Activated CD4-positive, alpha-beta T cell treated with anti-CD3 and anti-CD28 coated beads for 36 hours (primary cell): ENCODE results near the gene WDR37. TPM values are rescaled to one million over a fixed set of nuclear protein-coding genes. Genes with fewer than 3 reads are reported as not detected.

ENCODE experiments used
- ATAC-seq: fragments of 200-7000 bp; cut with Tn5 transposase; one replicate; pipeline ENCODE4 v1.10.0; 2021; ENCODE audit warnings: mild to moderate bottlenecking, moderate library complexity
- CTCF ChIA-PET: fragments of 350-600 bp; sonication (Branson Sonifier 250); formaldehyde crosslinking; loops from one replicate; lab custom pipeline; 2021; ENCODE audit warnings: antibody characterized with exemption; lab: Charles Lee
- POLR2A ChIA-PET: fragments of 350-600 bp; sonication (Branson Sonifier 250); formaldehyde crosslinking; loops from one replicate; lab custom pipeline; 2021; ENCODE audit warnings: antibody characterized with exemption, inconsistent platforms; lab: Charles Lee
- DNase-seq: peaks from one replicate; pipeline ENCODE4 v3.0.0-alpha.2; 2020
- H3K27ac Mint-ChIP-seq: one replicate; pipeline ENCODE4 v1.8.0; 2021; ENCODE audit warnings: mixed read lengths
- H3K27me3 Mint-ChIP-seq: one replicate; pipeline ENCODE4 v1.8.0; 2021; ENCODE audit warnings: mixed read lengths
- H3K36me3 Mint-ChIP-seq: one replicate; pipeline ENCODE4 v1.8.0; 2021; ENCODE audit warnings: low read depth, mixed read lengths
- H3K4me1 Mint-ChIP-seq: one replicate; pipeline ENCODE4 v1.8.0; 2021; ENCODE audit warnings: mixed read lengths
- H3K4me3 Mint-ChIP-seq: one replicate; pipeline ENCODE4 v1.8.0; 2021; ENCODE audit warnings: mild to moderate bottlenecking, moderate library complexity, mixed read lengths
- H3K9me3 Mint-ChIP-seq: one replicate; pipeline ENCODE4 v1.8.0; 2021; ENCODE audit warnings: low read depth, mixed read lengths
- intact Hi-C, 2 experiments: fragments of 100-400 bp; cut with DNase I in 1 of 2; cut with micrococcal nuclease in 1 of 2; formaldehyde crosslinking; loops; one replicate each; pipeline versions ENCODE4 v1.14.2 to v1.15.1; 2022 to 2024; cut with DNase I, micrococcal nuclease
- total RNA-seq, 2 experiments: library from RNA; stranded (reverse); gene quantifications; one replicate each; pipeline ENCODE4 v1.2.3, GENCODE V29; 2021

The WDR37 gene
- total RNA-seq, 2 experiments from 2014 or later = 16.3 to 16.8 TPM

GRCh38 chr10:1074052-1074747, 18.0 kb downstream of the WDR37 start:
- DNase-seq (no peak), ATAC-seq (no peak)
- no peaks in the 10 kb centered on the region for H3K27me3 Mint-ChIP-seq
- H3K4me3 Mint-ChIP-seq = no peak overlapping the region
- intact Hi-C loops = no loop called here
- peak overlapping the region; percentile 2 for H3K27ac Mint-ChIP-seq
- no peaks in the 10 kb centered on the region for H3K9me3 Mint-ChIP-seq
- POLR2A ChIA-PET = no interaction called here
- H3K36me3 Mint-ChIP-seq = peaks cover 20% of the 10 kb centered on the region
- H3K4me1 Mint-ChIP-seq = peaks cover 16% of the 10 kb centered on the region
- CTCF ChIA-PET = interaction anchor here (0.6 to 2.2 kb wide), 3 partner anchors 13 to 76 kb away, joined by 3 to 8 read pairs (median 5); no protein-coding TSS in a partner anchor

- ChIA-PET CTCF (interaction anchor here (0.6 to 2.2 kb wide), 5 partner anchors 12 to 361 kb away, joined by 3 to 8 read pairs (median 3); no protein-coding TSS in a partner anchor), POLR2A (no interaction called here)
- H3K9me3 Mint-ChIP-seq = no peaks in the 10 kb centered on the region
- intact Hi-C loops = no loop called here
- H3K27me3 Mint-ChIP-seq = no peaks in the 10 kb centered on the region
- peaks cover 22% of the 10 kb centered on the region for H3K36me3 Mint-ChIP-seq
- no peak for ATAC-seq
- H3K4me3 Mint-ChIP-seq = no peak overlapping the region
- H3K27ac Mint-ChIP-seq = peak overlapping the region; percentile 2
- peaks cover 10% of the 10 kb centered on the region for H3K4me1 Mint-ChIP-seq
- no peak for DNase-seq
Measured at GRCh38 chr10:1074748-1075308, 18.6 kb downstream of the WDR37 start.

- peaks cover 5% of the 10 kb centered on the region for H3K4me1 Mint-ChIP-seq
- CTCF ChIA-PET = interaction anchor here (1.3 kb wide), 1 partner anchor 15 kb away, joined by 3 read pairs; no protein-coding TSS in a partner anchor
- no peak overlapping the region for H3K4me3 Mint-ChIP-seq
- POLR2A ChIA-PET = no interaction called here
- no peak for ATAC-seq
- no peak for DNase-seq
- intact Hi-C loops = no loop called here
- no peaks in the 10 kb centered on the region for H3K27me3 Mint-ChIP-seq
- peaks cover 35% of the 10 kb centered on the region for H3K36me3 Mint-ChIP-seq
- no peak overlapping the region for H3K27ac Mint-ChIP-seq
- no peaks in the 10 kb centered on the region for H3K9me3 Mint-ChIP-seq
Measured at GRCh38 chr10:1078668-1079067, 22.5 kb downstream of the WDR37 start.

GRCh38 chr10:1083581-1083980, 27.4 kb downstream of the WDR37 start:
- no peaks in the 10 kb centered on the region for H3K9me3 Mint-ChIP-seq
- peaks cover 7% of the 10 kb centered on the region for H3K4me1 Mint-ChIP-seq
- ATAC-seq (no peak), DNase-seq (no peak)
- H3K36me3 Mint-ChIP-seq = peaks cover 45% of the 10 kb centered on the region
- H3K4me3 Mint-ChIP-seq = no peak overlapping the region
- intact Hi-C loops = no loop called here
- ChIA-PET CTCF (interaction anchor here (0.5 kb wide), 1 partner anchor 64 kb away, joined by 3 read pairs; no protein-coding TSS in a partner anchor), POLR2A (no interaction called here)
- no peaks in the 10 kb centered on the region for H3K27me3 Mint-ChIP-seq
- no peak overlapping the region for H3K27ac Mint-ChIP-seq

GRCh38 chr10:1084011-1084950, 28.1 kb downstream of the WDR37 start:
- Mint-ChIP-seq H3K27me3 (no peaks in the 10 kb centered on the region), H3K4me3 (no peak overlapping the region), H3K36me3 (peaks cover 45% of the 10 kb centered on the region), H3K9me3 (no peaks in the 10 kb centered on the region), H3K4me1 (peaks cover 7% of the 10 kb centered on the region), H3K27ac (no peak overlapping the region)
- POLR2A ChIA-PET = no interaction called here
- CTCF ChIA-PET = interaction anchor here (0.5 kb wide), 1 partner anchor 65 kb away, joined by 3 read pairs; no protein-coding TSS in a partner anchor
- intact Hi-C loops = no loop called here
- no peak for ATAC-seq
- DNase-seq = no peak

- ChIA-PET CTCF (no interaction called here), POLR2A (no interaction called here)
- H3K9me3 Mint-ChIP-seq = no peaks in the 10 kb centered on the region
- H3K4me1 Mint-ChIP-seq = peaks cover 7% of the 10 kb centered on the region
- DNase-seq = no peak
- peaks cover 43% of the 10 kb centered on the region for H3K36me3 Mint-ChIP-seq
- H3K27ac Mint-ChIP-seq = no peak overlapping the region
- H3K27me3 Mint-ChIP-seq = no peaks in the 10 kb centered on the region
- H3K4me3 Mint-ChIP-seq = no peak overlapping the region
- intact Hi-C loops = no loop called here
- ATAC-seq = no peak
Measured at GRCh38 chr10:1085258-1085657, 29.1 kb downstream of the WDR37 start.

- Mint-ChIP-seq H3K4me3 (no peak overlapping the region), H3K9me3 (no peaks in the 10 kb centered on the region), H3K4me1 (peaks cover 7% of the 10 kb centered on the region), H3K27ac (no peak overlapping the region), H3K36me3 (peaks cover 48% of the 10 kb centered on the region), H3K27me3 (no peaks in the 10 kb centered on the region)
- ChIA-PET POLR2A (no interaction called here), CTCF (interaction anchor here (1.0 to 1.4 kb wide), 3 partner anchors 12 to 84 kb away, joined by 3 to 4 read pairs (median 3); no protein-coding TSS in a partner anchor)
- DNase-seq (no peak), ATAC-seq (peak; percentile 47)
- intact Hi-C loops = no loop called here
Measured at GRCh38 chr10:1086787-1087186, 30.6 kb downstream of the WDR37 start.

GRCh38 chr10:1089017-1089689, 33.0 kb downstream of the WDR37 start:
- Mint-ChIP-seq H3K36me3 (peaks cover 41% of the 10 kb centered on the region), H3K4me1 (peaks cover 7% of the 10 kb centered on the region), H3K4me3 (no peak overlapping the region), H3K27ac (peak overlapping the region; percentile 43), H3K27me3 (no peaks in the 10 kb centered on the region), H3K9me3 (no peaks in the 10 kb centered on the region)
- DNase-seq (no peak), ATAC-seq (no peak)
- ChIA-PET CTCF (no interaction called here), POLR2A (no interaction called here)
- intact Hi-C loops = no loop called here

GRCh38 chr10:1090696-1091095, 34.5 kb downstream of the WDR37 start:
- H3K4me3 Mint-ChIP-seq = no peak overlapping the region
- ChIA-PET POLR2A (interaction anchor here (0.6 kb wide), 1 partner anchor 39 kb away, joined by 4 read pairs; no protein-coding TSS in a partner anchor), CTCF (no interaction called here)
- H3K4me1 Mint-ChIP-seq = peaks cover 7% of the 10 kb centered on the region
- no peaks in the 10 kb centered on the region for H3K27me3 Mint-ChIP-seq
- no peaks in the 10 kb centered on the region for H3K9me3 Mint-ChIP-seq
- no peak overlapping the region for H3K27ac Mint-ChIP-seq
- intact Hi-C loops = no loop called here
- DNase-seq (no peak), ATAC-seq (no peak)
- peaks cover 36% of the 10 kb centered on the region for H3K36me3 Mint-ChIP-seq

GRCh38 chr10:1093696-1094095, 37.5 kb downstream of the WDR37 start:
- intact Hi-C loops = loop anchor here (1.0 to 2.0 kb wide), 3 partner anchors 17 to 550 kb away; partner anchors contain the start of gene WDR37 (in 1 of the 2)
- no peak for DNase-seq
- Mint-ChIP-seq H3K9me3 (no peaks in the 10 kb centered on the region), H3K4me3 (no peak overlapping the region), H3K27me3 (no peaks in the 10 kb centered on the region), H3K4me1 (no peaks in the 10 kb centered on the region), H3K27ac (peak overlapping the region; percentile 29), H3K36me3 (peaks cover 26% of the 10 kb centered on the region)
- CTCF ChIA-PET = interaction anchor here (0.7 to 1.1 kb wide), 3 partner anchors 10 to 16 kb away, joined by 3 read pairs; no protein-coding TSS in a partner anchor
- POLR2A ChIA-PET = no interaction called here
- no peak for ATAC-seq
